HL-60 (cell line): ENCODE data around the gene PCCA.

Experiments
- DNase-seq, 2 experiments: peaks; one replicate each; pipeline ENCODE4 v3.0.0-alpha.2; 2010 to 2020; ENCODE audit warnings: low read depth in 1 of 2, low spot score in 1 of 2
- H3K27ac ChIP-seq: fragments of 250-450 bp; sonication (Bioruptor Pico); replicated peaks from 2 replicates; pipeline ENCODE4 v1.5.1; 2020; ENCODE audit warnings: mild to moderate bottlenecking, moderate library complexity
- H3K27me3 ChIP-seq: fragments of 250-450 bp; sonication (Bioruptor Pico); 2 replicates; pipeline ENCODE4 v1.5.1; 2021; ENCODE audit warnings: mild to moderate bottlenecking, moderate library complexity; ENCODE audit not compliant: insufficient read depth, poor library complexity, severe bottlenecking
- H3K4me3 ChIP-seq: replicated peaks from 2 replicates; pipeline ENCODE4 v1.5.1; 2011; ENCODE audit warnings: mild to moderate bottlenecking, control low read depth, low read length; ENCODE audit not compliant: insufficient read depth
- GABPA ChIP-seq: IDR thresholded peaks from 2 replicates; pipeline ENCODE4 v1.6.1; 2012; ENCODE audit warnings: low read depth
- POLR2AphosphoS5 ChIP-seq: IDR thresholded peaks from 2 replicates; pipeline ENCODE4 v1.6.1; 2012; ENCODE audit warnings: low read depth
- SPI1 ChIP-seq: IDR thresholded peaks from 2 replicates; pipeline ENCODE4 v1.6.1; 2012; ENCODE audit warnings: low read depth, mild to moderate bottlenecking, borderline replicate concordance
- TF ChIP-seq, protein P1 (sequence below): IDR thresholded peaks from 2 replicates; pipeline ENCODE4 v1.6.1; 2012; ENCODE audit warnings: low read depth; ENCODE audit not compliant: insufficient replicate concordance
- TF ChIP-seq, protein P2 (sequence below): IDR thresholded peaks from one replicate; pipeline ENCODE4 v1.5.1; 2011; ENCODE audit warnings: low read length, control low read depth, inconsistent platforms; ENCODE audit not compliant: insufficient read depth

Gene PCCA

DNA sequence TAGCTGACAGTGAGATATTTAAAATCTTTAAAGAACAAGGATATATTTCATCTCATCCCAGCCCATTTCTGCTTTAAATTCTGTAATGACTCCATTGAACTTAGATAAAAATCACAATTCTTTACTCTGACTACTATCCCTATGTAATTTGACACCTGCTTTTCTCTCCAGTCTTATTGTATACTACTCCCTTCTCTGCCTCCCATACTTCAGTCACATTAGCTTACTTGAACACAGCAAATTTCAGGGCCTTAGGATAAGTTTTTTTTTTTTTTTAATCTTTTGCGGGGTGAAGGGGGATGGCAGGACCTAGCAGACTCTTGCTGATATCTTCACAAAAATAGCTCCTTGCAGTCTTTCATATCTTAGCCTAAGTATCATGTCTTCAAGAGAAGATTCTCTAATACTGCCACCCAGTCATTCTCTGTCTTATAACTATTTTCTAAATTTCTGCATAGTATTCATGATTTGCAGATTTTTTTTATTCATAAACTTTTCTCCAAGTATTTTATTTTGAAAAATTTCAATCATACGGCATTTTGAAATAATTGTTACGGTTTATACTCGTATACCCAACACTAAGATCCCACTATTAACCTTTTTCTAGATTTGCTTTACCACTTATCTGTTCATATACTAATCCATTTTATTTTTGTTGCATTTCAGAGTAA is 151.4 kb downstream of the PCCA start:
- no peak overlapping the region for H3K4me3 ChIP-seq
- no peak for TF ChIP-seq SPI1
- TF ChIP-seq, protein P1, sequence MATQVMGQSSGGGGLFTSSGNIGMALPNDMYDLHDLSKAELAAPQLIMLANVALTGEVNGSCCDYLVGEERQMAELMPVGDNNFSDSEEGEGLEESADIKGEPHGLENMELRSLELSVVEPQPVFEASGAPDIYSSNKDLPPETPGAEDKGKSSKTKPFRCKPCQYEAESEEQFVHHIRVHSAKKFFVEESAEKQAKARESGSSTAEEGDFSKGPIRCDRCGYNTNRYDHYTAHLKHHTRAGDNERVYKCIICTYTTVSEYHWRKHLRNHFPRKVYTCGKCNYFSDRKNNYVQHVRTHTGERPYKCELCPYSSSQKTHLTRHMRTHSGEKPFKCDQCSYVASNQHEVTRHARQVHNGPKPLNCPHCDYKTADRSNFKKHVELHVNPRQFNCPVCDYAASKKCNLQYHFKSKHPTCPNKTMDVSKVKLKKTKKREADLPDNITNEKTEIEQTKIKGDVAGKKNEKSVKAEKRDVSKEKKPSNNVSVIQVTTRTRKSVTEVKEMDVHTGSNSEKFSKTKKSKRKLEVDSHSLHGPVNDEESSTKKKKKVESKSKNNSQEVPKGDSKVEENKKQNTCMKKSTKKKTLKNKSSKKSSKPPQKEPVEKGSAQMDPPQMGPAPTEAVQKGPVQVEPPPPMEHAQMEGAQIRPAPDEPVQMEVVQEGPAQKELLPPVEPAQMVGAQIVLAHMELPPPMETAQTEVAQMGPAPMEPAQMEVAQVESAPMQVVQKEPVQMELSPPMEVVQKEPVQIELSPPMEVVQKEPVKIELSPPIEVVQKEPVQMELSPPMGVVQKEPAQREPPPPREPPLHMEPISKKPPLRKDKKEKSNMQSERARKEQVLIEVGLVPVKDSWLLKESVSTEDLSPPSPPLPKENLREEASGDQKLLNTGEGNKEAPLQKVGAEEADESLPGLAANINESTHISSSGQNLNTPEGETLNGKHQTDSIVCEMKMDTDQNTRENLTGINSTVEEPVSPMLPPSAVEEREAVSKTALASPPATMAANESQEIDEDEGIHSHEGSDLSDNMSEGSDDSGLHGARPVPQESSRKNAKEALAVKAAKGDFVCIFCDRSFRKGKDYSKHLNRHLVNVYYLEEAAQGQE = no peak
- TF ChIP-seq POLR2AphosphoS5 = no peak
- TF ChIP-seq GABPA = no peak
- TF ChIP-seq, protein P2, sequence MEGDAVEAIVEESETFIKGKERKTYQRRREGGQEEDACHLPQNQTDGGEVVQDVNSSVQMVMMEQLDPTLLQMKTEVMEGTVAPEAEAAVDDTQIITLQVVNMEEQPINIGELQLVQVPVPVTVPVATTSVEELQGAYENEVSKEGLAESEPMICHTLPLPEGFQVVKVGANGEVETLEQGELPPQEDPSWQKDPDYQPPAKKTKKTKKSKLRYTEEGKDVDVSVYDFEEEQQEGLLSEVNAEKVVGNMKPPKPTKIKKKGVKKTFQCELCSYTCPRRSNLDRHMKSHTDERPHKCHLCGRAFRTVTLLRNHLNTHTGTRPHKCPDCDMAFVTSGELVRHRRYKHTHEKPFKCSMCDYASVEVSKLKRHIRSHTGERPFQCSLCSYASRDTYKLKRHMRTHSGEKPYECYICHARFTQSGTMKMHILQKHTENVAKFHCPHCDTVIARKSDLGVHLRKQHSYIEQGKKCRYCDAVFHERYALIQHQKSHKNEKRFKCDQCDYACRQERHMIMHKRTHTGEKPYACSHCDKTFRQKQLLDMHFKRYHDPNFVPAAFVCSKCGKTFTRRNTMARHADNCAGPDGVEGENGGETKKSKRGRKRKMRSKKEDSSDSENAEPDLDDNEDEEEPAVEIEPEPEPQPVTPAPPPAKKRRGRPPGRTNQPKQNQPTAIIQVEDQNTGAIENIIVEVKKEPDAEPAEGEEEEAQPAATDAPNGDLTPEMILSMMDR = no peak
- DNase-seq = no peak
- H3K27me3 ChIP-seq = peaks cover 6% of the 10 kb centered on the region
- H3K27ac ChIP-seq = no peak overlapping the region

DNA sequence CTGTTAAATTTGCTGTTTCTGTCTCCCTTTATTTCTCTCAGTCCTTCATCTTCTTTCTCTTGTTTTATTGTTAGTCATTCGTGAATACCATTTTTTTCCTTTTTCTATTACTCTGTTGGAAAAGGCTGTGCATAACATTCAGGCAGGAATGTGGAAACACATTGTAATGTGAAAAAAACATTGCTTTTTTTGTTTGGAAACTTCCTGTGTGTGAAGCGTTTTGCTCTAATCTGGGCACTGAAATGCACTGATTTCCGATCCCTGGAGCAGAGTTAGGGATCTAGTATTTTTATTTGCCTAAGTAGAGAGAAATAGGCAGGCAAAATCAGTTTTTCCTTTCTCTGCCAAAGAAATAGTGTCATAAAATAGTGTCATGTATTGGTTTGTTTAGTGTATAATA is 155.5 kb downstream of the PCCA start:
- DNase-seq = no peak
- Histone ChIP-seq H3K27ac (no peak overlapping the region), H3K4me3 (no peak overlapping the region), H3K27me3 (peaks cover 6% of the 10 kb centered on the region)
- TF ChIP-seq, protein P1 = no peak
- TF ChIP-seq GABPA (no peak), SPI1 (no peak), POLR2AphosphoS5 (no peak)
- TF ChIP-seq, protein P2 = no peak

DNA sequence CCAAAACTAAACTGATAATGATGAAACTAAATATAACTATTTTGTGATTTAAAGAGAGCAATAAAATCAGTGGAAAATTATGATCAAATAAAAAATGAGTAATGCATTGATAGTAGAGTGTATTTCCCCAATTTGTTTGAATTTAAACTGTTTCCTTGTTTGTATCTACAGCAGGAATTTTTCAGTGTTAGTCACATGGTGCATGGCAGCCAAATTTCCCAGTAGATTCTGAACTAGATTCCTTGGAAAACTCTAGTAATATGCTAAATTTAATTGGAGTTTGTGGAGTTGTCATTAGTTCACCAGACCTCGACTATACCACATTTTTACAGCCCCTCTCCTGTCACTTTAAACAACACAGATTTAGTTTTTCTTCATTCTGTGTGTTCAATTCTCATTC is 156.2 kb downstream of the PCCA start:
- DNase-seq = no peak
- H3K27me3 ChIP-seq = peaks cover 5% of the 10 kb centered on the region
- no peak overlapping the region for H3K27ac ChIP-seq
- H3K4me3 ChIP-seq = no peak overlapping the region
- no peak for TF ChIP-seq POLR2AphosphoS5
- TF ChIP-seq GABPA = no peak
- TF ChIP-seq, protein P2 = no peak
- TF ChIP-seq SPI1 = no peak
- TF ChIP-seq, protein P1 = no peak
